HG03066 (cell line): Measurements from ENCODE around the gene PROSER2.

Experiments
- ATAC-seq: cut with Tn5 transposase; IDR thresholded peaks from one replicate; pipeline ENCODE4 v1.9.1; 2021; ENCODE audit warnings: low read depth; ENCODE audit not compliant: unreplicated experiment

The PROSER2 gene

GRCh38 chr10:11798845-11799735, 24.1 kb upstream of the PROSER2 start:
- no peak for ATAC-seq

DNA sequence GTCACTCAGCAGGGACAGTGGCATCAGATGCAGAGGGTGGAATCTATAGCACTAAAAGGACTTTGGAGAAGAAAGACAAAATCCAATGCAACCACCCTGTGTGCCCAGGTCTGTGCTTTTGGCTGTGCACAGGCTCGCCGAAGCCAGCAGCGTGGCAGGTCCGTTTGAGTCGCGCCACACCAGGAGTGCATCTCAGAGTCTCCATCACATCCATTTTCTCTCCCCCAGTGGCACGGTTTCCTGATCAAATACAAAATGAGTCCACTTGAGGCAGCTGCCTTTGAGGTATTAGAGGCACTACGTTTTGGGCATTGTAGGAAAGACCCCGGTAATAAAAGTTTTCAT, 23.4 kb upstream of the PROSER2 start:
- no peak for ATAC-seq

GRCh38 chr10:11804336-11804735, 18.8 kb upstream of the PROSER2 start:
- no peak for ATAC-seq

DNA sequence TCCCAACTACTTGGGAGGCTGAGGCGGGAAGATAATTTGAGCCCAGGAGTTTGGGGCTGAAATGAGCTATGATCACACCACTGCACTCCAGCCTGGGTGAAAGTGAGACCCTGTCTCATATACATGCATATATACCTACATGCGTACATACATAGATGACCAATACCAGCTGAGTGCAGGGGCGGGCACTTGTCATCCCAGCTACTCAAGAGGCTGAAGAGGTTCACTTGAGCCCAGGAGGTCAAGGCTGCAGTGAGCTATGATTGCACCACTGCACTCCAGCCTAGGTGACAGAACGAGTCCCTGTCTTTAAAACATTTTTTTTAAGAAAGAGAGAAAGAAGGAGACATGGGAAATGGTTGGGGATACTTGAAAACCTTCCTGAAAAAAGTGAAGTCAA, 17.4 kb upstream of the PROSER2 start:
- no peak for ATAC-seq

DNA sequence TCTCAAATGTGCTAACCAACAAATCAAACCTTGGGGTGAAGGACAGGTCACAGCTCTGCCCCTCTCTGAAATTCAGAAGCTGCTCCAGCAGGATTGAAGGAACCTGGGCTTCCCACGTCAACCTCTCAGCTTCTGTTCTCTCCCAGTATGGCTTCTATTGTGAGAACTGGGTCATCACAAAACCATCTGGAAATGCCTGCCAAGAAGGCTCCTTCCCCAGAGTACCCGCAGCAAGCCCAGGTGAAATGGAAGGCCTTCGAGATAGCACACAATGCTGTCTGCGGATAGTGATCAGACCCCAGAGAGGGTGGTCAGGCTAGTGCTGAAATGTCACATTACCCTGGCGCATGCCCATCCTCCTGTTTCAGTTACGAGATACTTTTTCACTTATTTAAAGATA, 16.4 kb upstream of the PROSER2 start:
- no peak for ATAC-seq

GRCh38 chr10:11808808-11809207, 14.3 kb upstream of the PROSER2 start:
- no peak for ATAC-seq

GRCh38 chr10:11810313-11810766, 12.8 kb upstream of the PROSER2 start:
- no peak for ATAC-seq

- ATAC-seq: no peak
Measured at GRCh38 chr10:11810973-11811372, 12.2 kb upstream of the PROSER2 start.

DNA sequence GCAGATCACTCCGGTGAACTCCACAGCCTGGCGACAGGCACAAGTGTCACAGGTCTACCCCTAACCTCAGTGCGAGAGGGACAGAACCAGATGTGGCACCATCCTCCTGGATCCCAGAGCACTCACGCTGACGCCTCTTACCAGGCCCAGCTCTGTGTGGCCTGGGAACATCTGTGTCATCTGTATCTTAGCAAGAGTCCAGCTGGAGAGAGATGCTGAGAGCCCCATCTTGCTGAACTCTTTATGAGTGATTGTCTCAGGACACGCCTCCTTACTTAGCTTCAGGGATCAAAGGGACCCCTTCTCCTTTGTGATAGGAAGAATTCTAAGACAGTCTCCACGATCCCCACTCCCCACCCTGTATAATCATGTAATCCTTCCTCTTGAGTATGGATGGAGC, 10.0 kb upstream of the PROSER2 start:
- no peak for ATAC-seq

DNA sequence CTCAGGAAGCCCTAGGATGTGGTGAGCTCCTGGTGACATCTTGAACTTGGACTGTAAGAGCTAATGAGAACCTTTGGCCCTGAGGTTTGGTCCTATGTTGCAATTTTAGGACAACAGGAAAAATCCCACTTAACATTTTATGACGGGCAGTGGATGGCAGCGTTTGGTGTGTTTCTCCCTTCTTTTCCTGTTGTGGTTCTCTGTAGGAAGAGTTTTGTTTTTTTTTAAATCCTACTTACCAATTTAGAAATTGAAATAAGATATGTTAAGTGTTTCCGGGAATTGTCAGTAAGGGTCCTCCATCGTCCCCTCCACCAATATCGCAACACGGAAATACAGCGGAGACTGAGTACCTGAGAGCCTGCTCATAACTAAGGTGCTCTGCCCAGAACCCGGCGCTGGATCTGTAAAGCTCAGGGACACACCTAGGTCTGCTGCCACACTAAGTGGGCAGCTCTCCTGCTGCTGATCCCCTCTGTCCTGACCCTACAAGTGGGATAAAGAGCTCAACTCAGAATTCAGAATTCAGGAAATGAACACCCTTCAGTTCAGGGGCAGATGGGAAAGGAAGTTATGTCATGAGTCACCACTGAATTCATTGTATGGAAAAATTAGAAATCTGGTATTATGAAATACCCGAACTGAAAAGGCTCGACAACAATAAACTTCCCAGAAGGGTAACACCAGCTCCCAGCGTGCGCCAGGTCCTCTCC, 9.1 kb upstream of the PROSER2 start:
- ATAC-seq: no peak

- ATAC-seq: no peak
Measured at GRCh38 chr10:11819027-11819426, 4.1 kb upstream of the PROSER2 start.

DNA sequence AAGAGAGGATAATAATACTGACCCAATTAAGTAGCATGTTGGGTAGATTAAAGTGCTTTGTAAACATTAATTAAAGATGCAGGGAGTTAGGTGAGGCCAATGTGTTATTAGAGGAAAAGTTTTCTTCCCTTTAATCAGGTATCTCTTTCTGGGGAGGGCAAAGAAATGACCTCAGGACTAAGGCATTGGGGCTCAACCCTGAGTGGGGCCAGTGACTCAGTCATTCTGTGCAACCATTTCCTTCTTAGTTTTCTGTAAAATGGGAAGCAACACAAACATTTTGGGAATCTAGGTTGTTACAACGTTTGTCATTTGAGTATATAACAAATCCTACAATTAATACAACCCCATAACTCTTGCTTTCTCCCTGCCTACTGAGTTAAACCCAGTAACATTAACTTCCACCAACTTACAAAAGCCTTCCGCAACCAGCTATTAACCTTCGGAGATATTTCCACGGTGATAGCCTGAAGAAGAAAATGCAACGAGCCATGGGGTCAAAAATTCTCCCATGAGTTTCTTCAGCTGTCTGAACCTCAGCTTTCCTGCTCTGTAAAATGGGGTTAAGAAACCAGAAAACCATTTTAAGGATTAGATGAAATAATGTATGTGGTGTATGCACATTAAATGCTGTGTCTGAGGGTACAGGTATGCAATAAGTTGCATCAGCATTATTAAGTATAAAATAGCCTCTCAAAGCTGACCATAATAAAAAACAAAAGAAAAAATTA, 965 bp upstream of the PROSER2 start:
- ATAC-seq: no peak

- no peak for ATAC-seq
Measured at GRCh38 chr10:11822809-11823121, 391 bp upstream of the PROSER2 start.

- no peak for ATAC-seq
Measured at GRCh38 chr10:11823989-11824346, 812 bp downstream of the PROSER2 start.

DNA sequence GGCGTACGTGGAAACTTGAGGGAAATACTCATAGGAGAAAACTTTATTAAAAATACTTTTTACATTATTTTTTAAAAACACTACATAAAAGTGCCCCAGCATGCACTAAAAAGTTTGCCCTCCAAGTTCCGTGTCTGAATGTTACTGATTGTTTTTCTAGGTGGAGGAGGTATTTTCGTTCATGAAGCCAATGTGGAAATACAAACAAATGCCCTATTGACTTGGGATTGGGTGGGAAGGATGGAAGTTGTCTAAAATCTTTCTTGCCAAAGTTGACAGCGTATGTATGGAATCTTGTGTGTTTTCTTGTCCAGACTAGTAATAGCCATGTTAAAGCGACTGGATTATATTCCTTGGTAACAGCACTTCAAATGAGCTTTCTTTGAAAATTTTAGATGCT, 1.2 kb downstream of the PROSER2 start:
- no peak for ATAC-seq

DNA sequence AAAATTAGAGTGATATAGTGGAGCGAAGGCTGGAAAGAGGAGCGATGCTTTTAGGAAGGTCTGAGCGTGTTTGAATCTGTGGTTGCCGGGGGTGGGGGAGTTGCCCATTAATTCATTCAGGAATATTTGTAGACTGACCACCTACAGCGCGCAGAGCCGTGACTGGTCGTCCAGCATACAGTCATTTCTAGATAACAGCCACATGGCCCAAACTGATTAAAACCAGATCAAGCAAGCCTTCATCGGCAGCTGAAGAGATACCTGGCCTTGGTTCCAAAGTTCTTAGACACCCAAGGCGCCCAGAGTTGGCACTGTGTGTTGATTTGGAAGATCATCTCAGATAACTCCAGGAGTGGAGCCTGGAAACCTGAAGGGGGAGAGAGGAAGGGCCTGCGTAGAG, 1.7 kb downstream of the PROSER2 start:
- ATAC-seq: no peak

- no peak for ATAC-seq
Measured at GRCh38 chr10:11825796-11826414, 2.7 kb downstream of the PROSER2 start.

- ATAC-seq: no peak
Measured at GRCh38 chr10:11827006-11827405, 3.9 kb downstream of the PROSER2 start.

DNA sequence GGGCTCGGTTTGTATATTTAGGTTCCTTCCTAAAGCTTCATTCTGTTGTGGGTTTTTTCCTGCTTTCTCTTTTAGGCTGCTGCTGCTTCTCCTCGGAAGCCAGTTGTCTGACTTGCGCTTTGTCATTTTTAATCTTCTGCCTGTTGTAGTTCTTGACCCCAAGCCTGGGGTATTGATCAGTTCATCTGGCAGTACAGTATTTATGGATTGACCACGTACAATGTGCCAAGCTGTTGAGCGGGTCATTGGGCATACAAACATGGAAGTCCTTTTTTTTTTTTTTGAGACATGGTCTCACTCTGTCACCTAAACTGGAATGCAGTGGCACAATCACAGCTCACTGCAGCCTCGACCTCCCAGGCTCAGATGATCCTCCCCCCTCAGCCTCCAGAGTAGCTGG, 4.3 kb downstream of the PROSER2 start:
- no peak for ATAC-seq

GRCh38 chr10:11828682-11829284, 5.6 kb downstream of the PROSER2 start:
- ATAC-seq: no peak
